SK-N-SH treated with all-trans-retinoic acid at 6 μM for 48 hours (cell line): ENCODE measurements around the gene ARHGAP15.

ENCODE experiments used
- ATAC-seq: fragments of 200-7000 bp; cut with Tn5 transposase; 3 replicates; pipeline ENCODE4 v1.9.1; 2020; ENCODE audit warnings: mild to moderate bottlenecking, moderate library complexity
- ARNTL ChIP-seq: fragments of 450-650 bp; formaldehyde crosslinking; IDR thresholded peaks from 2 replicates; pipeline ENCODE4 v1.5.0; 2020; ENCODE audit warnings: low read depth, mild to moderate bottlenecking, moderate library complexity, borderline replicate concordance
- CSDC2 ChIP-seq: fragments of 250-450 bp; sonication (Bioruptor Pico); IDR thresholded peaks from 2 replicates; pipeline ENCODE4 v1.5.0; 2020; ENCODE audit warnings: mild to moderate bottlenecking, moderate library complexity
- ESRRG ChIP-seq: fragments of 250-450 bp; sonication (Bioruptor Pico); IDR thresholded peaks from 2 replicates; pipeline ENCODE4 v1.6.1; 2021; ENCODE audit warnings: mild to moderate bottlenecking
- GLIS3 ChIP-seq: fragments of 250-450 bp; sonication (Bioruptor Pico); IDR thresholded peaks from 2 replicates; pipeline ENCODE4 v1.5.0; 2020; ENCODE audit warnings: mild to moderate bottlenecking, moderate library complexity
- OSR1 ChIP-seq: fragments of 250-450 bp; sonication (Bioruptor Pico); IDR thresholded peaks from 2 replicates; pipeline ENCODE4 v1.8.0; 2022; ENCODE audit warnings: moderate library complexity, mild to moderate bottlenecking, inconsistent platforms
- PPARA ChIP-seq: fragments of 250-450 bp; sonication (Bioruptor Pico); IDR thresholded peaks from 2 replicates; pipeline ENCODE4 v1.5.0; 2020; ENCODE audit warnings: mild to moderate bottlenecking, borderline replicate concordance
- RARB ChIP-seq: fragments of 250-450 bp; sonication (Bioruptor Pico); IDR thresholded peaks from 2 replicates; pipeline ENCODE4 v1.8.0; 2021; ENCODE audit warnings: mild to moderate bottlenecking, moderate library complexity
- TCF4 ChIP-seq: fragments of 250-450 bp; sonication (Bioruptor Pico); IDR thresholded peaks from 2 replicates; pipeline ENCODE4 v1.8.0; 2021; ENCODE audit warnings: mild to moderate bottlenecking, moderate library complexity, borderline replicate concordance
- TOX ChIP-seq: fragments of 250-450 bp; sonication (Bioruptor Pico); IDR thresholded peaks from 2 replicates; pipeline ENCODE4 v1.8.0; 2021; ENCODE audit warnings: mild to moderate bottlenecking, moderate library complexity, borderline replicate concordance
- ZFP3 ChIP-seq: fragments of 250-450 bp; sonication (Bioruptor Pico); IDR thresholded peaks from 2 replicates; pipeline ENCODE4 v1.5.0; 2020; ENCODE audit warnings: mild to moderate bottlenecking, moderate library complexity
- ZNF565 ChIP-seq: fragments of 450-650 bp; formaldehyde crosslinking; conservative IDR thresholded peaks from 2 replicates; pipeline ENCODE4 v1.5.0; 2020; ENCODE audit warnings: low read depth, mild to moderate bottlenecking, moderate library complexity
- TF ChIP-seq, protein P1 (sequence below): fragments of 250-450 bp; sonication (Bioruptor Pico); IDR thresholded peaks from 2 replicates; pipeline ENCODE4 v1.5.0; 2020; ENCODE audit warnings: mild to moderate bottlenecking, moderate library complexity
- TF ChIP-seq, protein P2 (sequence below): fragments of 250-450 bp; sonication (Bioruptor Pico); IDR thresholded peaks from 2 replicates; pipeline ENCODE4 v1.5.1; 2020; ENCODE audit warnings: low read depth, mild to moderate bottlenecking, moderate library complexity
- TF ChIP-seq, protein P3 (sequence below): fragments of 250-450 bp; sonication (Bioruptor Pico); IDR thresholded peaks from 2 replicates; pipeline ENCODE4 v1.8.0; 2020; ENCODE audit warnings: mild to moderate bottlenecking, moderate library complexity, borderline replicate concordance
- TF ChIP-seq, protein P4 (sequence below): fragments of 250-450 bp; sonication (Bioruptor Pico); IDR thresholded peaks from 2 replicates; pipeline ENCODE4 v1.8.0; 2021; ENCODE audit warnings: low read depth, mild to moderate bottlenecking, moderate library complexity, borderline replicate concordance
- TF ChIP-seq, protein P5 (sequence below): fragments of 250-450 bp; sonication (Bioruptor Pico); IDR thresholded peaks from 2 replicates; pipeline ENCODE4 v1.5.1; 2021; ENCODE audit warnings: mild to moderate bottlenecking, moderate library complexity

ARHGAP15 gene

DNA sequence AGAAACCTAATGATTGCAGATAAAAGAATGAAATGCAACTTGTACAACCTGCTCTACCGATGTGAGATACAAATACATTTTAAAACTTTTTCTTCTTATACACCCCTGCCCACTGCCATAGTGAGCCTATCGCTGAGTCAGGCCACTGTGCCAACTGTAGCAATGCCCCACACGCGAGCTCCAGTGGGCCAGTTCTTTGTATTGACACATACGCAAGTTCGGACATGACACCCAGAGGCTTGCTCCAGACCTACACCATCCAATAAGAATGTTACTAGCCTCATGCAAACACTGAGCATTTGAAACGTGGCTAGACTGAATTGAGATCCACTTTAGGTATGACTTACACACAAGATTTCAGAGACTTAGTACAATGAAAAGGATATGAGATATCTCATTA is 340.1 kb downstream of the ARHGAP15 start:
- ATAC-seq = no peak
- TF ChIP-seq, protein P1, sequence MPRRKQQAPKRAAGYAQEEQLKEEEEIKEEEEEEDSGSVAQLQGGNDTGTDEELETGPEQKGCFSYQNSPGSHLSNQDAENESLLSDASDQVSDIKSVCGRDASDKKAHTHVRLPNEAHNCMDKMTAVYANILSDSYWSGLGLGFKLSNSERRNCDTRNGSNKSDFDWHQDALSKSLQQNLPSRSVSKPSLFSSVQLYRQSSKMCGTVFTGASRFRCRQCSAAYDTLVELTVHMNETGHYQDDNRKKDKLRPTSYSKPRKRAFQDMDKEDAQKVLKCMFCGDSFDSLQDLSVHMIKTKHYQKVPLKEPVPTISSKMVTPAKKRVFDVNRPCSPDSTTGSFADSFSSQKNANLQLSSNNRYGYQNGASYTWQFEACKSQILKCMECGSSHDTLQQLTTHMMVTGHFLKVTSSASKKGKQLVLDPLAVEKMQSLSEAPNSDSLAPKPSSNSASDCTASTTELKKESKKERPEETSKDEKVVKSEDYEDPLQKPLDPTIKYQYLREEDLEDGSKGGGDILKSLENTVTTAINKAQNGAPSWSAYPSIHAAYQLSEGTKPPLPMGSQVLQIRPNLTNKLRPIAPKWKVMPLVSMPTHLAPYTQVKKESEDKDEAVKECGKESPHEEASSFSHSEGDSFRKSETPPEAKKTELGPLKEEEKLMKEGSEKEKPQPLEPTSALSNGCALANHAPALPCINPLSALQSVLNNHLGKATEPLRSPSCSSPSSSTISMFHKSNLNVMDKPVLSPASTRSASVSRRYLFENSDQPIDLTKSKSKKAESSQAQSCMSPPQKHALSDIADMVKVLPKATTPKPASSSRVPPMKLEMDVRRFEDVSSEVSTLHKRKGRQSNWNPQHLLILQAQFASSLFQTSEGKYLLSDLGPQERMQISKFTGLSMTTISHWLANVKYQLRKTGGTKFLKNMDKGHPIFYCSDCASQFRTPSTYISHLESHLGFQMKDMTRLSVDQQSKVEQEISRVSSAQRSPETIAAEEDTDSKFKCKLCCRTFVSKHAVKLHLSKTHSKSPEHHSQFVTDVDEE (CRISPR knock-in tag) = no peak
- TF ChIP-seq TOX (CRISPR knock-in tag) (no peak), PPARA (CRISPR knock-in tag) (no peak), ESRRG (CRISPR knock-in tag) (no peak), ZNF565 (CRISPR knock-in tag) (no peak), CSDC2 (CRISPR knock-in tag) (no peak), TCF4 (CRISPR knock-in tag) (no peak), RARB (CRISPR knock-in tag) (no peak), ZFP3 (no peak)
- TF ChIP-seq, protein P2, sequence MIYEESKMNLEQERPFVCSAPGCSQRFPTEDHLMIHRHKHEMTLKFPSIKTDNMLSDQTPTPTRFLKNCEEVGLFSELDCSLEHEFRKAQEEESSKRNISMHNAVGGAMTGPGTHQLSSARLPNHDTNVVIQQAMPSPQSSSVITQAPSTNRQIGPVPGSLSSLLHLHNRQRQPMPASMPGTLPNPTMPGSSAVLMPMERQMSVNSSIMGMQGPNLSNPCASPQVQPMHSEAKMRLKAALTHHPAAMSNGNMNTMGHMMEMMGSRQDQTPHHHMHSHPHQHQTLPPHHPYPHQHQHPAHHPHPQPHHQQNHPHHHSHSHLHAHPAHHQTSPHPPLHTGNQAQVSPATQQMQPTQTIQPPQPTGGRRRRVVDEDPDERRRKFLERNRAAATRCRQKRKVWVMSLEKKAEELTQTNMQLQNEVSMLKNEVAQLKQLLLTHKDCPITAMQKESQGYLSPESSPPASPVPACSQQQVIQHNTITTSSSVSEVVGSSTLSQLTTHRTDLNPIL (CRISPR knock-in tag) = no peak
- TF ChIP-seq, protein P3, sequence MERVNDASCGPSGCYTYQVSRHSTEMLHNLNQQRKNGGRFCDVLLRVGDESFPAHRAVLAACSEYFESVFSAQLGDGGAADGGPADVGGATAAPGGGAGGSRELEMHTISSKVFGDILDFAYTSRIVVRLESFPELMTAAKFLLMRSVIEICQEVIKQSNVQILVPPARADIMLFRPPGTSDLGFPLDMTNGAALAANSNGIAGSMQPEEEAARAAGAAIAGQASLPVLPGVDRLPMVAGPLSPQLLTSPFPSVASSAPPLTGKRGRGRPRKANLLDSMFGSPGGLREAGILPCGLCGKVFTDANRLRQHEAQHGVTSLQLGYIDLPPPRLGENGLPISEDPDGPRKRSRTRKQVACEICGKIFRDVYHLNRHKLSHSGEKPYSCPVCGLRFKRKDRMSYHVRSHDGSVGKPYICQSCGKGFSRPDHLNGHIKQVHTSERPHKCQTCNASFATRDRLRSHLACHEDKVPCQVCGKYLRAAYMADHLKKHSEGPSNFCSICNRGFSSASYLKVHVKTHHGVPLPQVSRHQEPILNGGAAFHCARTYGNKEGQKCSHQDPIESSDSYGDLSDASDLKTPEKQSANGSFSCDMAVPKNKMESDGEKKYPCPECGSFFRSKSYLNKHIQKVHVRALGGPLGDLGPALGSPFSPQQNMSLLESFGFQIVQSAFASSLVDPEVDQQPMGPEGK = no peak
- TF ChIP-seq, all 23 proteins: peak for 0

DNA sequence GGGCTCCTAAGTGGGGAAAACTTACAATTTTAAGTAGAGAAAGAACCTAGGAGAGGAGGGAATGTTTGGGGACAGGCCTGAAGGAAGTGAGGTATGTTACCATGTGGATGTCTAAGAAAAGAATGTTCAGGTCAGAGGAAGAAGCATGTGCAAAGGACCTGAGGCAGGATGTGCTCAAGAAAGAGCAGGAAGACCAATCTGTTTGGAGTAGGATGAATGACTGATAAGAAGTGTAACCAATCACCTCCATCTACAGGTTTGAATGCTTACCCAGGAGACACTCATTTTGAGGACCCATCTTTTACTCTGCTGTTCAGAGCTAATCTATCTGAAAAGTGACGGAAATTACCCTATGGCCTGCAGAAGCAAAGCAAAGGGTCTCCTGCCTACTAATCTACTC is 342.3 kb downstream of the ARHGAP15 start:
- TF ChIP-seq, protein P1 (CRISPR knock-in tag) = no peak
- TF ChIP-seq, protein P2 (CRISPR knock-in tag) = no peak
- no peak for TF ChIP-seq GLIS3 (CRISPR knock-in tag)
- no peak for TF ChIP-seq ESRRG (CRISPR knock-in tag)
- no peak for ATAC-seq

DNA sequence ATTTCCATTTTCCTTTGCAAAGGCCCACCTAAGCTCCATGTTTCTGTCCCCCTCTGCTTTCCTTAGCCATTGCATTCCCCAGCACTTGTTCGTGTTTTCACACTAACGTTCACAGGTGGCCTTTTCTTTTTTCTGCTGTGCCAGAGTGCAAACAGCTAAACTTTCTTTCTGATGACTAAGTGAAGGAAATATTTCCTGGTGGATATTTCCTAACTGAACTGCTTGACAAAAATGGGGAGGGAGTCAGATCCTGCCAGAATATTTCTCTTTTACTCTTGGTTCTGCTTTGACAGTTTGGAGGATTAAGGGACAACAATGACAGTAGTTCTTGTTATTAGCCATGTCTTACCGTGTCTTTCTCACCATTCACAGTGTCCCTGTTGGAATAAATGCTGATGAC is 344.0 kb downstream of the ARHGAP15 start:
- TF ChIP-seq GLIS3 (CRISPR knock-in tag) (no peak), OSR1 (CRISPR knock-in tag) (no peak), RARB (CRISPR knock-in tag) (no peak), ZFP3 (no peak), ARNTL (no peak), CSDC2 (CRISPR knock-in tag) (no peak), TOX (CRISPR knock-in tag) (no peak), ESRRG (CRISPR knock-in tag) (no peak)
- TF ChIP-seq, protein P4, sequence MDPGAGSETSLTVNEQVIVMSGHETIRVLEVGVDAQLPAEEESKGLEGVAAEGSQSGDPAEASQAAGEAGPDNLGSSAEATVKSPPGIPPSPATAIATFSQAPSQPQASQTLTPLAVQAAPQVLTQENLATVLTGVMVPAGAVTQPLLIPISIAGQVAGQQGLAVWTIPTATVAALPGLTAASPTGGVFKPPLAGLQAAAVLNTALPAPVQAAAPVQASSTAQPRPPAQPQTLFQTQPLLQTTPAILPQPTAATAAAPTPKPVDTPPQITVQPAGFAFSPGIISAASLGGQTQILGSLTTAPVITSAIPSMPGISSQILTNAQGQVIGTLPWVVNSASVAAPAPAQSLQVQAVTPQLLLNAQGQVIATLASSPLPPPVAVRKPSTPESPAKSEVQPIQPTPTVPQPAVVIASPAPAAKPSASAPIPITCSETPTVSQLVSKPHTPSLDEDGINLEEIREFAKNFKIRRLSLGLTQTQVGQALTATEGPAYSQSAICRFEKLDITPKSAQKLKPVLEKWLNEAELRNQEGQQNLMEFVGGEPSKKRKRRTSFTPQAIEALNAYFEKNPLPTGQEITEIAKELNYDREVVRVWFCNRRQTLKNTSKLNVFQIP (CRISPR knock-in tag) = no peak
- TF ChIP-seq, protein P3 = no peak
- TF ChIP-seq, protein P2 (CRISPR knock-in tag) = no peak
- TF ChIP-seq, protein P5, sequence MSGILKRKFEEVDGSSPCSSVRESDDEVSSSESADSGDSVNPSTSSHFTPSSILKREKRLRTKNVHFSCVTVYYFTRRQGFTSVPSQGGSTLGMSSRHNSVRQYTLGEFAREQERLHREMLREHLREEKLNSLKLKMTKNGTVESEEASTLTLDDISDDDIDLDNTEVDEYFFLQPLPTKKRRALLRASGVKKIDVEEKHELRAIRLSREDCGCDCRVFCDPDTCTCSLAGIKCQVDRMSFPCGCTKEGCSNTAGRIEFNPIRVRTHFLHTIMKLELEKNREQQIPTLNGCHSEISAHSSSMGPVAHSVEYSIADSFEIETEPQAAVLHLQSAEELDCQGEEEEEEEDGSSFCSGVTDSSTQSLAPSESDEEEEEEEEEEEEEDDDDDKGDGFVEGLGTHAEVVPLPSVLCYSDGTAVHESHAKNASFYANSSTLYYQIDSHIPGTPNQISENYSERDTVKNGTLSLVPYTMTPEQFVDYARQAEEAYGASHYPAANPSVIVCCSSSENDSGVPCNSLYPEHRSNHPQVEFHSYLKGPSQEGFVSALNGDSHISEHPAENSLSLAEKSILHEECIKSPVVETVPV = no peak
- ATAC-seq = peak; percentile 61
